ENCODE results near the gene PNPLA3.

- TF ChIP-seq POLR2A (IDR thresholded peaks at IDR 0.05) (no peak), CTCF (IDR thresholded peaks at IDR 0.05) (no peak), POLR2AphosphoS5 (IDR thresholded peaks at IDR 0.05) (no peak)
Observed at GRCh38 chr22:43922123-43922522, 1.5 kb upstream of the PNPLA3 start.
